K562 (cell line): ENCODE data around the gene GUF1. TPM values are rescaled to one million over a fixed set of nuclear protein-coding genes. Genes with fewer than 3 reads are reported as not detected.
A peak's percentile ranks its signal among the peaks of the same experiment; 100 is the strongest.

Experiments
- ATAC-seq: fragments of 200-7000 bp; cut with Tn5 transposase; 3 replicates; pipeline ENCODE4 v1.9.1; 2020; ENCODE audit warnings: moderate library complexity
- BruUV-seq: library from RNA; stranded (reverse); fragments of 400-500 nt; replicated peaks from 2 replicates; lab custom pipeline; 2021; lab: Mats Ljungman, UMichigan
- CTCF ChIA-PET: fragments of 300-600 bp; formaldehyde crosslinking; extraction: SDS; loops from one replicate; lab custom pipeline; 2021; ENCODE audit warnings: low intra/inter-chr PET ratio; lab: Yijun Ruan, JAX
- POLR2A ChIA-PET: fragments of 300-600, 350-650 bp; sonication (Branson Sonifier 250); formaldehyde crosslinking; extraction: SDS; loops from one replicate; lab custom pipeline; 2021; ENCODE audit warnings: antibody characterized with exemption, inconsistent platforms; lab: Yijun Ruan, JAX
- DNase-seq, 4 experiments: peaks; one replicate each; pipeline versions ENCODE4 v3.0.0 to v3.0.0-alpha.2; 2011 to 2018; ENCODE audit warnings: low spot score in 3 of 4, mixed read lengths in 3 of 4; ENCODE audit errors: extremely low read depth in 1 of 4
- FAIRE-seq: peaks from 2 replicates; lab custom pipeline; 2011; peaks lifted over from hg19 to GRCh38; lab: Jason Lieb, UNC
- H2AFZ ChIP-seq: 2 replicates; pipeline ENCODE4 v1.6.0; 2011; ENCODE audit warnings: low read depth, low read length, control low read depth, inconsistent platforms
- H3K27ac ChIP-seq: fragments of 200-600 bp; 3 replicates; pipeline ENCODE4 v1.8.0; 2011; ENCODE audit warnings: low read depth, mild to moderate bottlenecking, control low read depth, inconsistent platforms, low read length, moderate library complexity, mixed read lengths; ENCODE audit errors: extremely low read depth
- H3K27me3 ChIP-seq, 2 experiments: fragments of 300-600 bp in 1 of 2; 2 replicates in 1 of 2; 3 replicates in 1 of 2; pipeline versions ENCODE4 v1.6.0 to v1.8.0; 2011; ENCODE audit warnings: inconsistent platforms in 2 of 2, low read length in 2 of 2, mild to moderate bottlenecking in 1 of 2, mixed read lengths in 1 of 2, moderate library complexity in 1 of 2; ENCODE audit not compliant: control insufficient read depth in 2 of 2, insufficient read depth in 2 of 2
- H3K36me3 ChIP-seq: fragments of 300-600 bp; 3 replicates; pipeline ENCODE4 v1.8.0; 2011; ENCODE audit warnings: mild to moderate bottlenecking, low read length, inconsistent platforms; ENCODE audit not compliant: control insufficient read depth, insufficient read depth
- H3K4me1 ChIP-seq, 2 experiments: fragments of 200-600 bp in 1 of 2; replicated peaks in 1 of 2; 2 replicates in 1 of 2; 3 replicates in 1 of 2; pipeline versions ENCODE4 v1.5.1 to v1.8.0; 2011; ENCODE audit warnings: inconsistent platforms in 2 of 2, low read length in 2 of 2, mild to moderate bottlenecking in 1 of 2, mixed read lengths in 1 of 2, moderate library complexity in 1 of 2; ENCODE audit not compliant: control insufficient read depth in 2 of 2, insufficient read depth in 2 of 2
- H3K4me2 ChIP-seq: 2 replicates; pipeline ENCODE4 v1.6.1; 2011; ENCODE audit warnings: low read length, control low read depth, inconsistent platforms, mixed read lengths; ENCODE audit not compliant: insufficient read depth
- H3K4me3 ChIP-seq: fragments of 200-600 bp; sonication (generic), shearing (Covaris generic); 2 replicates; pipeline ENCODE4 v1.5.1; 2016; ENCODE audit warnings: control low read depth, inconsistent platforms
- H3K79me2 ChIP-seq: fragments of 200-600 bp; 3 replicates; pipeline ENCODE4 v1.8.0; 2011; ENCODE audit warnings: low read length, inconsistent platforms; ENCODE audit not compliant: control insufficient read depth, insufficient read depth
- H3K9ac ChIP-seq, 2 experiments: 2 replicates each; pipeline versions ENCODE4 v1.6.0 to v1.6.1; 2011; ENCODE audit warnings: low read depth in 2 of 2, low read length in 2 of 2, control low read depth in 1 of 2, inconsistent platforms in 1 of 2, mild to moderate bottlenecking in 1 of 2, mixed read lengths in 1 of 2; ENCODE audit not compliant: insufficient read depth in 1 of 2
- H3K9me1 ChIP-seq: one replicate; pipeline ENCODE4 v1.6.0; 2011; ENCODE audit warnings: inconsistent platforms, mild to moderate bottlenecking, low read length, moderate library complexity; ENCODE audit not compliant: control insufficient read depth, insufficient read depth
- H3K9me3 ChIP-seq: replicated peaks from 2 replicates; pipeline ENCODE4 v1.5.1; 2011; ENCODE audit warnings: low read depth, low read length, inconsistent platforms; ENCODE audit not compliant: control insufficient read depth, insufficient read depth
- H4K20me1 ChIP-seq: replicated peaks from 2 replicates; pipeline ENCODE4 v1.6.1; 2011; ENCODE audit warnings: low read length, inconsistent platforms, mixed read lengths; ENCODE audit not compliant: control insufficient read depth, insufficient read depth
- GTF2B ChIP-seq: IDR thresholded peaks from 2 replicates; pipeline ENCODE4 v1.6.1; 2011; ENCODE audit not compliant: insufficient read length; ENCODE audit errors: extremely low read depth
- HIVEP1 ChIP-seq: fragments of 250-450 bp; sonication (Bioruptor Pico); IDR thresholded peaks from 2 replicates; pipeline ENCODE4 v1.4.0; 2020; ENCODE audit warnings: mild to moderate bottlenecking
- NR2F6 ChIP-seq: fragments of 450-650 bp; formaldehyde crosslinking; IDR thresholded peaks from 2 replicates; pipeline ENCODE4 v1.4.0; 2020; ENCODE audit warnings: mild to moderate bottlenecking
- RBM15 ChIP-seq: fragments of 200-400 bp; formaldehyde crosslinking; IDR thresholded peaks from 2 replicates; pipeline ENCODE4 v1.6.1; 2018; ENCODE audit warnings: mild to moderate bottlenecking, low read length, moderate library complexity; ENCODE audit not compliant: insufficient read depth
- ZNF174 ChIP-seq: fragments of 250-450 bp; sonication (Bioruptor Pico); IDR thresholded peaks from 2 replicates; pipeline ENCODE4 v1.4.0; 2020; ENCODE audit warnings: mild to moderate bottlenecking
- WGBS: fragments of 100-300 bp; shearing (Covaris generic); methylation state at CpG from one replicate; pipeline ENCODE4 v1.1.6; 2016; ENCODE audit warnings: low coverage, mixed read lengths; ENCODE audit not compliant: insufficient coverage; ENCODE audit errors: missing lambda C conversion rate; 5-methylcytosine and 5-hydroxymethylcytosine counted together
- in situ Hi-C: fragments of 300-500 bp; cut with MboI; formaldehyde crosslinking; loops from 4 replicates; pipeline ENCODE4 v1.15.0; 2018; ENCODE audit warnings: inconsistent platforms, mixed read lengths
- intact Hi-C: fragments of 100-400 bp; cut with micrococcal nuclease; formaldehyde crosslinking; loops from 2 replicates; pipeline ENCODE4 v1.14.2; 2022
- polyA plus RNA-seq, 8 experiments: library from polyadenylated mRNA; depleted of rRNA in 4 of 8; stranded (reverse) in 5 of 8; unstranded in 3 of 8; fragments of >200 nt; fragmentation: Nextera tagmentation in 2 of 8; fragmentation: Illumina TruSeq in 1 of 8; extraction: Ambion mirVana in 2 of 8; extraction: Trizol in 1 of 8; gene quantifications; 2 replicates each; pipeline versions ENCODE4 v1.2.1 to v1.2.3, GENCODE V29; 2011 to 2014; ENCODE audit warnings: inconsistent platforms in 1 of 8, missing spikeins in 1 of 8
- total RNA-seq, 7 experiments: library from RNA; depleted of rRNA in 6 of 7; stranded (reverse); fragments of >200 nt in 6 of 7; fragmentation: Illumina TruSeq in 2 of 7; extraction: Trizol in 2 of 7; gene quantifications; 2 replicates each; pipeline versions ENCODE4 v1.2.1 to v1.2.3, GENCODE V29; 2011 to 2021; ENCODE audit warnings: low replicate concordance in 1 of 7
- TF ChIP-seq, protein P1 (sequence below), 3 experiments: IDR thresholded peaks in 2 of 3; conservative IDR thresholded peaks in 1 of 3; 2 replicates each; pipeline ENCODE4 v1.5.1; 2011 to 2012; ENCODE audit warnings: low read length in 3 of 3, mild to moderate bottlenecking in 3 of 3, control low read depth in 2 of 3, improper control_type of control experiment in 1 of 3, inconsistent platforms in 1 of 3, low read depth in 1 of 3, mixed read lengths in 1 of 3, moderate library complexity in 1 of 3; ENCODE audit not compliant: insufficient read depth in 2 of 3

Gene GUF1
- total and polyA plus RNA-seq, 9 of the 15 experiments (the other 6 are each of a cell fraction or from before 2014, with no cell fraction given), result 8.1 to 47.5 (median 25.0) TPM

DNA sequence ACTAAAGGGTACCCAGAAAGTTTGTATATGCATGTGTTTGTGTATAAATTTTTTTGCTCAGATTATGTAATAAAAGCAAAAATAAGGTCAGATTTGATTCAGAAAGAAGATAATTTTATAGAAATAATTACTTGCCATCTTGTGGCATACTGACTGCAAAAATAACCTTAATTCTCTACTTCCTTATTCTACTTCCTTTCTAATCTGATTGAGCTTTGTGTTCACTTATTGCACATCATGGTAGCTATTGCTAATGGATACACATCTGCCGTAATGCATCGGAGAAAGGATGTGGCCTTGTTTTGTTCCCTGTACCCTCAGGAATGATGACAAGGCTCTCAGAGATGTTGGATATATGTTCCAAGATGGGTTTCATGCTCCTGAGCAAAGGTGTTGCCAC is 58.7 kb downstream of the GUF1 start (continued):
- TF ChIP-seq GTF2B, result no peak
- TF ChIP-seq, all 486 proteins: peak for 0

- ChIA-PET POLR2A (interaction anchor here (0.9 kb wide), 1 partner anchor 12 kb away, joined by 3 read pairs; the partner anchor contains the start of gene GNPDA2), CTCF (no interaction called here)
- H3K27ac ChIP-seq, result no peak overlapping the region
- no peaks in the 10 kb centered on the region for H3K9me3 ChIP-seq
- H3K4me2 ChIP-seq, result no peak overlapping the region
- FAIRE-seq (no peak), DNase-seq (no peak), ATAC-seq (no peak)
- BruUV-seq, result no TSS peak
- no peak overlapping the region for H2AFZ ChIP-seq
- no peaks in the 10 kb centered on the region for H3K9me1 ChIP-seq
- H3K4me1 ChIP-seq, result no peaks in the 10 kb centered on the region
- intact Hi-C loops, result no loop called here
- TF ChIP-seq HIVEP1 (CRISPR knock-in tag), result no peak
- TF ChIP-seq NR2F6, result no peak
- TF ChIP-seq, protein P1, sequence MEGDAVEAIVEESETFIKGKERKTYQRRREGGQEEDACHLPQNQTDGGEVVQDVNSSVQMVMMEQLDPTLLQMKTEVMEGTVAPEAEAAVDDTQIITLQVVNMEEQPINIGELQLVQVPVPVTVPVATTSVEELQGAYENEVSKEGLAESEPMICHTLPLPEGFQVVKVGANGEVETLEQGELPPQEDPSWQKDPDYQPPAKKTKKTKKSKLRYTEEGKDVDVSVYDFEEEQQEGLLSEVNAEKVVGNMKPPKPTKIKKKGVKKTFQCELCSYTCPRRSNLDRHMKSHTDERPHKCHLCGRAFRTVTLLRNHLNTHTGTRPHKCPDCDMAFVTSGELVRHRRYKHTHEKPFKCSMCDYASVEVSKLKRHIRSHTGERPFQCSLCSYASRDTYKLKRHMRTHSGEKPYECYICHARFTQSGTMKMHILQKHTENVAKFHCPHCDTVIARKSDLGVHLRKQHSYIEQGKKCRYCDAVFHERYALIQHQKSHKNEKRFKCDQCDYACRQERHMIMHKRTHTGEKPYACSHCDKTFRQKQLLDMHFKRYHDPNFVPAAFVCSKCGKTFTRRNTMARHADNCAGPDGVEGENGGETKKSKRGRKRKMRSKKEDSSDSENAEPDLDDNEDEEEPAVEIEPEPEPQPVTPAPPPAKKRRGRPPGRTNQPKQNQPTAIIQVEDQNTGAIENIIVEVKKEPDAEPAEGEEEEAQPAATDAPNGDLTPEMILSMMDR (IDR thresholded peaks at IDR 0.05 in 2 of 3, conservative IDR thresholded peaks at IDR 0.05 in 1 of 3; ENCODE audit: insufficient read depth in 2 of 3, low read depth in 1 of 3, low read length in 3 of 3), result 0 out of 6 replicates have a peak, but pooled peaks of 1 of the 3 experiments have one; percentile 9
- TF ChIP-seq RBM15, result no peak
- TF ChIP-seq ZNF174 (CRISPR knock-in tag), result no peak
- in situ Hi-C loops, result no loop called here
- no peak overlapping the region for H3K4me3 ChIP-seq
- WGBS, result 0% methylated on average over 2 of the region's 2 CpGs
- no peaks in the 10 kb centered on the region for H3K27me3 ChIP-seq
- H3K79me2 ChIP-seq, result no peaks in the 10 kb centered on the region
- H4K20me1 ChIP-seq, result no peaks in the 10 kb centered on the region
- H3K36me3 ChIP-seq, result no peaks in the 10 kb centered on the region
- H3K9ac ChIP-seq, result no peak overlapping the region
Observed at GRCh38 chr4:44738615-44739014, 60.4 kb downstream of the GUF1 start.
